ENCODE data around the gene POU2F3. TPM values are rescaled to one million over a fixed set of nuclear protein-coding genes. Genes with fewer than 3 reads are reported as not detected.

The POU2F3 gene
- total RNA-seq, 1 experiment from 2014 or later = not detected

GRCh38 chr11:120226242-120226641 lies 13.7 kb upstream of the POU2F3 start:
- no peak for DNase-seq (ENCODE audit: low read depth)

GRCh38 chr11:120226714-120227113 lies 13.2 kb upstream of the POU2F3 start:
- no peak for DNase-seq (ENCODE audit: low read depth)

GRCh38 chr11:120227228-120227852 lies 12.6 kb upstream of the POU2F3 start:
- no peak for DNase-seq (ENCODE audit: low read depth)

- DNase-seq (ENCODE audit: low read depth) = no peak
These were observed 11.1 kb upstream of the POU2F3 start for GRCh38 chr11:120228794-120229384.

GRCh38 chr11:120229451-120230424 lies 10.2 kb upstream of the POU2F3 start:
- DNase-seq (ENCODE audit: low read depth) = no peak

- no peak for DNase-seq (ENCODE audit: low read depth)
These were observed 9.4 kb upstream of the POU2F3 start for GRCh38 chr11:120230433-120231071.

GRCh38 chr11:120231963-120232362 lies 8.0 kb upstream of the POU2F3 start:
- no peak for DNase-seq (ENCODE audit: low read depth)

- no peak for DNase-seq (ENCODE audit: low read depth)
These were observed 6.6 kb upstream of the POU2F3 start for GRCh38 chr11:120233207-120233803.

- DNase-seq (ENCODE audit: low read depth) = no peak
These were observed 4.8 kb upstream of the POU2F3 start for GRCh38 chr11:120235024-120235628.

- peak; percentile 39 for DNase-seq (ENCODE audit: low read depth)
These were observed 3.5 kb upstream of the POU2F3 start for GRCh38 chr11:120236169-120237107.

- DNase-seq (ENCODE audit: low read depth) = no peak
These were observed 846 bp upstream of the POU2F3 start for GRCh38 chr11:120238968-120239620.

- no peak for DNase-seq (ENCODE audit: low read depth)
These were observed 926 bp downstream of the POU2F3 start for GRCh38 chr11:120240866-120241265.

GRCh38 chr11:120241277-120241676 lies 1.3 kb downstream of the POU2F3 start:
- DNase-seq (ENCODE audit: low read depth) = no peak

GRCh38 chr11:120243221-120243620 lies 3.3 kb downstream of the POU2F3 start:
- DNase-seq (ENCODE audit: low read depth) = no peak

GRCh38 chr11:120244476-120245365 lies 4.8 kb downstream of the POU2F3 start:
- DNase-seq (ENCODE audit: low read depth) = no peak

GRCh38 chr11:120245434-120245833 lies 5.5 kb downstream of the POU2F3 start:
- no peak for DNase-seq (ENCODE audit: low read depth)

GRCh38 chr11:120248551-120249278 lies 8.8 kb downstream of the POU2F3 start:
- DNase-seq (ENCODE audit: low read depth) = peak; percentile 73

Measured in RPMI7951 (cell line).